Mesendoderm (in vitro differentiated cells): ENCODE results near the gene RIPPLY2. TPM values are rescaled to one million over a fixed set of nuclear protein-coding genes. Genes with fewer than 3 reads are reported as not detected.
"Not testable (repeated sequence)": the region's sequence is repeated elsewhere in the genome, so short reads cannot be mapped to it uniquely, and the experiment has no call there.

Experiments
- DNase-seq: peaks from one replicate; pipeline ENCODE4 v3.0.0; 2013
- H2AK5ac ChIP-seq: 2 replicates; pipeline ENCODE4 v1.6.1; 2013; ENCODE audit warnings: low read length, inconsistent platforms
- H2BK120ac ChIP-seq: 2 replicates; pipeline ENCODE4 v1.6.1; 2013; ENCODE audit warnings: low read depth, mild to moderate bottlenecking, low read length, moderate library complexity, mixed read lengths
- H2BK15ac ChIP-seq: replicated peaks from 2 replicates; pipeline ENCODE4 v1.6.1; 2013; ENCODE audit warnings: low read depth, mild to moderate bottlenecking, moderate library complexity
- H2BK5ac ChIP-seq: 2 replicates; pipeline ENCODE4 v1.6.1; 2013; ENCODE audit warnings: low read length, inconsistent platforms
- H3K18ac ChIP-seq: 2 replicates; pipeline ENCODE4 v1.6.1; 2013; ENCODE audit warnings: mild to moderate bottlenecking, low read length, mixed read lengths
- H3K23ac ChIP-seq: one replicate; pipeline ENCODE4 v1.6.1; 2013; ENCODE audit warnings: low read length
- H3K27ac ChIP-seq: 2 replicates; pipeline ENCODE4 v1.5.1; 2013; ENCODE audit warnings: low read depth, mild to moderate bottlenecking, inconsistent platforms, low read length, moderate library complexity
- H3K27me3 ChIP-seq: 2 replicates; pipeline ENCODE4 v1.6.1; 2013; ENCODE audit warnings: low read length, control low read depth, mild to moderate bottlenecking, inconsistent platforms; ENCODE audit not compliant: insufficient read depth, poor library complexity
- H3K36me3 ChIP-seq: 2 replicates; pipeline ENCODE4 v1.6.1; 2013; ENCODE audit warnings: low read length, inconsistent platforms; ENCODE audit not compliant: control insufficient read depth, insufficient read depth
- H3K4ac ChIP-seq: one replicate; pipeline ENCODE4 v1.6.1; 2013; ENCODE audit warnings: low read depth, mild to moderate bottlenecking, low read length, moderate library complexity
- H3K4me1 ChIP-seq: 2 replicates; pipeline ENCODE4 v1.6.1; 2013; ENCODE audit warnings: low read depth, low read length, inconsistent platforms; ENCODE audit not compliant: control insufficient read depth
- H3K4me2 ChIP-seq: 2 replicates; pipeline ENCODE4 v1.6.1; 2013; ENCODE audit warnings: low read length
- H3K4me3 ChIP-seq: 2 replicates; pipeline ENCODE4 v1.5.1; 2013; ENCODE audit warnings: mild to moderate bottlenecking, low read length
- H3K56ac ChIP-seq: one replicate; pipeline ENCODE4 v1.6.1; 2013; ENCODE audit warnings: low read length
- H3K79me1 ChIP-seq: 2 replicates; pipeline ENCODE4 v1.6.1; 2013; ENCODE audit warnings: low read length, inconsistent platforms
- H3K79me2 ChIP-seq: 2 replicates; pipeline ENCODE4 v1.6.1; 2013; ENCODE audit warnings: mild to moderate bottlenecking, low read length; ENCODE audit not compliant: control insufficient read depth, insufficient read depth
- H3K9ac ChIP-seq: 2 replicates; pipeline ENCODE4 v1.6.1; 2013; ENCODE audit warnings: low read length, inconsistent platforms
- H4K5ac ChIP-seq: one replicate; pipeline ENCODE4 v1.6.1; 2013; ENCODE audit warnings: low read length
- H4K8ac ChIP-seq: one replicate; pipeline ENCODE4 v1.6.1; 2013; ENCODE audit warnings: low read depth, mild to moderate bottlenecking, control low read depth, low read length, moderate library complexity
- WGBS: extraction: QIAGEN DNeasy Blood & Tissue Kit; methylation state at CpG from one replicate; pipeline ENCODE4 v1.1.7; 2013; ENCODE audit warnings: low lambda C conversion rate, missing lambda C conversion rate; ENCODE audit not compliant: insufficient coverage; ENCODE audit errors: extremely low coverage; 5-methylcytosine and 5-hydroxymethylcytosine counted together
- polyA plus RNA-seq, 2 experiments: library from polyadenylated mRNA; stranded (reverse); fragments of 200-250 nt; gene quantifications; one replicate each; pipeline ENCODE4 v1.2.3, GENCODE V29; 2013

Gene RIPPLY2
- 0.46 TPM for polyA plus RNA-seq (2013, experiment 1 of 2)
- polyA plus RNA-seq (2013, experiment 2 of 2), result 0.38 TPM

DNA sequence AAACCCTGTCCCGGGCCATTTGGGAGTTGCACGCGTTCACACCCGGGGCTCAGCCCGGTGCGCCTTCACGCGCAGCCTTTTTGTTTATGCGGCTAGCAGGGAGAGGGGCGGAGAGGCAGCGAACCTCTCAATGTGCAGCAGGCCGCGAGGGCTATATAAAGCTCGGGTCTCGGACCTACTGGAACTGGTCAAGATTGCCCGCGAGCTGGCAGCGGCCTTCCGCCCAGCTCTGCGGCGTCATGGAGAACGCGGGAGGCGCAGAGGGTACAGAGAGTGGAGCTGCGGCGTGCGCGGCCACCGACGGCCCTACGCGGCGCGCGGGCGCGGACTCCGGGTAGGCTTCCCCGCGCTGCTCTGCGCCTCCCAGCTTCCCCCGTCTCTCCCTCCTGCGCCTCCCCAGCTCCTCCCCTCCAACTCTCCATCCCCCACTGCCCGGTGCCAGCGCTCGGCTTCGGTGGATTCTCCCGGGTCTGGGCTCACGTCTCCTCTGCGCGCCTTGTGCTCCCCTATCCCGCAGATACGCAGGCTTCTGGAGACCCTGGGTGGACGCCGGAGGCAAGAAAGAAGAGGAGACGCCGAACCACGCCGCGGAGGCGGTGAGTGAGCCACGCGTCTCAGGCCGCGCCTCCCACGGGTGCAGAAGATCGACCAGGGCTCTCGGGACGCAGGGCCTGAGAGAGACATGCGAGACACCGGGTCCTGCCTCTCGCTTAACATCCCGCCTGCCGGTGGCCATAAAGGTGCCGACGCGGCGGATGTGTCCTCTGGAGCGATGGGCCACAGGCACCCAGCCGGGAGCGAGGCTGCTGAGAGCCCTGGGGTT, at the start of gene RIPPLY2:
Gene RIPPLY2 (plus strand): TSS at position 183 of the 823 bp plus-strand sequence. CDS start 57 bp downstream, at position 240.
- Histone ChIP-seq H3K56ac (peak within 1 kb of the TSS; percentile 82), H3K79me2 (no peaks in the 10 kb centered on the region), H3K4me2 (peak within 1 kb of the TSS; percentile 62), H3K4me3 (peak within 1 kb of the TSS; percentile 5), H3K27ac (no peak within 1 kb of the TSS), H3K36me3 (no peaks in the 10 kb centered on the region), H3K9ac (peak within 1 kb of the TSS; percentile 64), H2BK15ac (no peak within 1 kb of the TSS), H2AK5ac (no peak within 1 kb of the TSS), H3K4ac (no peak within 1 kb of the TSS), H3K27me3 (peaks cover 6% of the 10 kb centered on the region), H3K79me1 (no peaks in the 10 kb centered on the region), H4K5ac (no peak within 1 kb of the TSS), H4K8ac (no peak within 1 kb of the TSS), H3K4me1 (no peaks in the 10 kb centered on the region), H2BK5ac (no peak within 1 kb of the TSS), H3K18ac (no peak within 1 kb of the TSS), H3K23ac (peak within 1 kb of the TSS; percentile 1), H2BK120ac (no peak within 1 kb of the TSS)
- no CpG with 5 or more reads among the region's 81 CpGs for WGBS
- peak; percentile 61 for DNase-seq

GRCh38 chr6:83803492-83803891, 49.7 kb upstream of the RIPPLY2 start:
- DNase-seq, H2BK15ac ChIP-seq, H3K56ac ChIP-seq, H2AK5ac ChIP-seq, H3K4me3 ChIP-seq, H4K5ac ChIP-seq, H3K36me3 ChIP-seq, H3K79me2 ChIP-seq, H3K27me3 ChIP-seq, H4K8ac ChIP-seq, H3K23ac ChIP-seq, H2BK120ac ChIP-seq, H2BK5ac ChIP-seq, H3K4me1 ChIP-seq, H3K9ac ChIP-seq, H3K18ac ChIP-seq, H3K4ac ChIP-seq, H3K27ac ChIP-seq, H3K4me2 ChIP-seq, H3K79me1 ChIP-seq: not testable (repeated sequence)
- no CpG with 5 or more reads among the region's 21 CpGs for WGBS

DNA sequence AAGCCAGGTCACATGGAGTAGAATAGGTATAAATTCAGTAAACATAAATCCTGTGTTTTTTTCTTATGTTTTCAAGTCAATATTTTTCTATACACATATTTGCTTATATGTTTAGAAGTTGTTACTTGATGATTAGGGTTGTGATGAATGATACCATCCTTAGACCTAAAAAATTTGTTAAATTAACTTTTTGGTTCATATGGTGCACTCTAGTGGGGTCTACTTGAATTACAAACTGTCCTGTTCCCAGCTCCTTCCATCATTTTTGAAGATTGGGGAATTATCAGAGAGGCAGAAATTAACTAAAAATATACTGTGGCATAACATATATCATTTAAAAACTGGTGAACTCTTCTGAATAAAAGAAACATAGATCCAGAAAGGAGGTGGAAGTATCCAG, 48.3 kb upstream of the RIPPLY2 start:
- Histone ChIP-seq H3K79me1 (no peaks in the 10 kb centered on the region), H4K5ac (no peak overlapping the region), H2BK15ac (no peak overlapping the region)

DNA sequence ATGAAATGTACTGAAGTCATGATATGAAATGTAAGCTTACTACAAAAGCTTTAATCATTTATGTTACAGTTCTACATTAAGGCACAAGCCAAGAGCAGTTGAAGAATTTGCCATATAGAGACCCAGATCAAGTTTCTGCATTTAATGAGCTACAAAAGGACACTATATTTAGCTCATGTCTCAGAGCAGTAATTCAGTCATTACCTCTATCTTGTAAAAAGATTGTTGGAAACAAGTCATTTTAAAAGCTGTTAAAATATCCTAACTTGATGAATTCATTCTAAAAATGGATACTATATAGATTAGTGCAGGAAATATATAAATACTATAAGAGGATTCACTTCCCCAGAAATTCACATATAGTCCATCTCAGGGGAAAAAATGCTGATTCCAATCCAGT, 45.2 kb upstream of the RIPPLY2 start:
- H4K5ac ChIP-seq, result no peak overlapping the region
- no peak overlapping the region for H3K9ac ChIP-seq
- H4K8ac ChIP-seq, result no peak overlapping the region
- H3K56ac ChIP-seq, result no peak overlapping the region
- H2BK15ac ChIP-seq, result no peak overlapping the region
- no peaks in the 10 kb centered on the region for H3K27me3 ChIP-seq
- no peak for DNase-seq
- no peak overlapping the region for H3K18ac ChIP-seq
- no peaks in the 10 kb centered on the region for H3K36me3 ChIP-seq
- no peak overlapping the region for H3K4me2 ChIP-seq
- no peak overlapping the region for H3K4ac ChIP-seq
- H3K4me3 ChIP-seq, result no peak overlapping the region
- no peaks in the 10 kb centered on the region for H3K79me1 ChIP-seq
- no peak overlapping the region for H2BK120ac ChIP-seq
- no peak overlapping the region for H3K23ac ChIP-seq
- H2AK5ac ChIP-seq, result no peak overlapping the region
- no peak overlapping the region for H3K27ac ChIP-seq
- H3K79me2 ChIP-seq, result no peaks in the 10 kb centered on the region
- H3K4me1 ChIP-seq, result no peaks in the 10 kb centered on the region
- H2BK5ac ChIP-seq, result no peak overlapping the region

More for the DNA sequence above, 48.3 kb upstream of the RIPPLY2 start:
- H3K4me3 ChIP-seq, result no peak overlapping the region
- H3K56ac ChIP-seq, result no peak overlapping the region
- H2BK120ac ChIP-seq, result no peak overlapping the region
- H3K36me3 ChIP-seq, result no peaks in the 10 kb centered on the region
- H3K79me2 ChIP-seq, result no peaks in the 10 kb centered on the region
- no peak overlapping the region for H3K27ac ChIP-seq
- DNase-seq, result no peak
- H4K8ac ChIP-seq, result no peak overlapping the region
- H2BK5ac ChIP-seq, result no peak overlapping the region
- no peak overlapping the region for H3K23ac ChIP-seq
- H3K27me3 ChIP-seq, result no peaks in the 10 kb centered on the region
- no peaks in the 10 kb centered on the region for H3K4me1 ChIP-seq
- H3K18ac ChIP-seq, result no peak overlapping the region
- no peak overlapping the region for H3K4ac ChIP-seq
- H3K4me2 ChIP-seq, result no peak overlapping the region
- no peak overlapping the region for H2AK5ac ChIP-seq
- no peak overlapping the region for H3K9ac ChIP-seq

- H2BK5ac ChIP-seq, result no peak overlapping the region
- WGBS, result no CpG with 5 or more reads among the region's 3 CpGs
Observed at GRCh38 chr6:83808926-83809325, 44.2 kb upstream of the RIPPLY2 start.

DNA sequence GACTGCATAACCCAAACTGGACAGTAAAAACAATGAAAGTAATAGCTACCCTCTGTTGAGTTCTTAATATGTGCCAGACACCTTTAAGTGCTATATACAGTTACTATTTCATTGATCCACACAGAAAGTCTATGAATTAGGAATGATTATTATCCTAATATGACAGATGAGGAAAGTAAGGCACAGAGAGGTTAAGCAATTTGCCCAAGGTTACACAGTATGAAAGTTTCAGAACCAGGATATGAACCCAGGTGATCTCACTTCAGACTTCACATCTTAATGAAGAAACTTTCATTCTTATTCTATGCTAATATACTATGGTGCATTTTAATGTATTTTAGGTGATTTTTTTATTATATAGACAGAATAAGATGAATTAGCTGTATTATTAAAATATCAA, 40.6 kb upstream of the RIPPLY2 start:
- H3K23ac ChIP-seq, result no peak overlapping the region
- no peaks in the 10 kb centered on the region for H3K27me3 ChIP-seq
- no peak overlapping the region for H3K4ac ChIP-seq
- H3K79me1 ChIP-seq, result no peaks in the 10 kb centered on the region
- no peak overlapping the region for H4K5ac ChIP-seq
- H3K27ac ChIP-seq, result no peak overlapping the region
- no peaks in the 10 kb centered on the region for H3K4me1 ChIP-seq
- H2BK15ac ChIP-seq, result no peak overlapping the region
- H3K56ac ChIP-seq, result no peak overlapping the region
- no peak overlapping the region for H2AK5ac ChIP-seq
- no peaks in the 10 kb centered on the region for H3K79me2 ChIP-seq
- H2BK120ac ChIP-seq, result no peak overlapping the region
- H3K4me2 ChIP-seq, result no peak overlapping the region
- H2BK5ac ChIP-seq, result no peak overlapping the region
- no peak overlapping the region for H3K4me3 ChIP-seq
- no peak for DNase-seq
- no peak overlapping the region for H3K9ac ChIP-seq
- H3K18ac ChIP-seq, result no peak overlapping the region
- no peaks in the 10 kb centered on the region for H3K36me3 ChIP-seq
- H4K8ac ChIP-seq, result no peak overlapping the region

More at GRCh38 chr6:83808926-83809325, 44.2 kb upstream of the RIPPLY2 start:
- H2BK120ac ChIP-seq, result no peak overlapping the region
- H3K56ac ChIP-seq, result no peak overlapping the region
- H3K9ac ChIP-seq, result no peak overlapping the region
- H3K4me3 ChIP-seq, result no peak overlapping the region
- DNase-seq, result no peak
- no peaks in the 10 kb centered on the region for H3K36me3 ChIP-seq
- H3K23ac ChIP-seq, result no peak overlapping the region
- H3K4ac ChIP-seq, result no peak overlapping the region
- no peak overlapping the region for H4K5ac ChIP-seq
- H2BK15ac ChIP-seq, result no peak overlapping the region
- no peaks in the 10 kb centered on the region for H3K27me3 ChIP-seq
- H3K4me1 ChIP-seq, result no peaks in the 10 kb centered on the region
- H3K27ac ChIP-seq, result no peak overlapping the region
- H3K79me2 ChIP-seq, result no peaks in the 10 kb centered on the region
- no peak overlapping the region for H2AK5ac ChIP-seq
- no peak overlapping the region for H4K8ac ChIP-seq
- no peak overlapping the region for H3K18ac ChIP-seq
- H3K79me1 ChIP-seq, result no peaks in the 10 kb centered on the region
- no peak overlapping the region for H3K4me2 ChIP-seq
